Neural cell (in vitro differentiated cells): ENCODE measurements around the gene FAM187B. TPM values are rescaled to one million over a fixed set of nuclear protein-coding genes. Genes with fewer than 3 reads are reported as not detected.
A peak's percentile ranks its signal among the peaks of the same experiment; 100 is the strongest.

ENCODE experiments used
- H2AFZ ChIP-seq: fragments of 200-600, 300-800 bp; sonication (generic), shearing (Covaris generic); 2 replicates; pipeline ENCODE4 v1.6.0; 2014; ENCODE audit warnings: low read depth, mild to moderate bottlenecking, antibody characterized with exemption, low read length, moderate library complexity
- H3F3A ChIP-seq: fragments of 200-600 bp; shearing (Covaris generic); 2 replicates; pipeline ENCODE4 v1.6.1; 2016; ENCODE audit warnings: mild to moderate bottlenecking, moderate library complexity, mixed read lengths, antibody characterized with exemption, low read length; ENCODE audit not compliant: insufficient read depth, poor library complexity, severe bottlenecking
- H3K27ac ChIP-seq: fragments of 200-600, 300-800 bp; sonication (generic), shearing (Covaris generic); 2 replicates; pipeline ENCODE4 v1.5.1; 2014; ENCODE audit warnings: mild to moderate bottlenecking, low read length, moderate library complexity
- H3K27me3 ChIP-seq: fragments of 300-800, 200-600 bp; sonication (generic), shearing (Covaris generic); 2 replicates; pipeline ENCODE4 v1.6.0; 2014; ENCODE audit warnings: mild to moderate bottlenecking, low read depth, low read length, moderate library complexity; ENCODE audit not compliant: insufficient read depth
- H3K36me3 ChIP-seq: fragments of 300-800, 200-600 bp; sonication (generic), shearing (Covaris generic); 2 replicates; pipeline ENCODE4 v1.5.1; 2014; ENCODE audit warnings: mild to moderate bottlenecking, antibody characterized with exemption, low read length, moderate library complexity; ENCODE audit not compliant: insufficient read depth
- H3K4me2 ChIP-seq: fragments of 300-800, 200-600 bp; sonication (generic), shearing (Covaris generic); 2 replicates; pipeline ENCODE4 v1.6.0; 2014; ENCODE audit warnings: mild to moderate bottlenecking, low read length
- H3K4me3 ChIP-seq: fragments of 300-800, 200-600 bp; sonication (generic), shearing (Covaris generic); 2 replicates; pipeline ENCODE4 v1.5.1; 2014; ENCODE audit warnings: mild to moderate bottlenecking, low read length, moderate library complexity
- H3K79me2 ChIP-seq: fragments of 200-600 bp; shearing (Covaris generic); replicated peaks from 2 replicates; pipeline ENCODE4 v1.6.0; 2014; ENCODE audit warnings: mild to moderate bottlenecking, low read length, moderate library complexity; ENCODE audit not compliant: insufficient read depth
- H3K9ac ChIP-seq: fragments of 300-800, 200-600 bp; sonication (generic), shearing (Covaris generic); 2 replicates; pipeline ENCODE4 v1.6.1; 2016; ENCODE audit warnings: mild to moderate bottlenecking, low read length, mixed read lengths
- H3K9me2 ChIP-seq: fragments of 200-600 bp; shearing (Covaris generic); 2 replicates; pipeline ENCODE4 v1.6.1; 2016; ENCODE audit warnings: mild to moderate bottlenecking, low read length, mixed read lengths; ENCODE audit not compliant: insufficient read depth
- H3K9me3 ChIP-seq: fragments of 200-600, 300-800 bp; sonication (generic), shearing (Covaris generic); 2 replicates; pipeline ENCODE4 v1.6.1; 2016; ENCODE audit warnings: mild to moderate bottlenecking, mixed run types, low read length, moderate library complexity, mixed read lengths
- H4K20me1 ChIP-seq: fragments of 200-600 bp; shearing (Covaris generic); 2 replicates; pipeline ENCODE4 v1.6.1; 2016; ENCODE audit warnings: mild to moderate bottlenecking, mixed run types; ENCODE audit not compliant: insufficient read depth
- EP300 ChIP-seq: fragments of 450-650 bp; conservative IDR thresholded peaks from 2 replicates; pipeline ENCODE4 v1.6.1; 2014; ENCODE audit warnings: antibody characterized with exemption, mild to moderate bottlenecking, moderate library complexity; ENCODE audit not compliant: poor library complexity, severe bottlenecking
- EZH2 ChIP-seq: fragments of 200-600, 300-800 bp; shearing (Covaris generic), sonication (generic); IDR thresholded peaks from 2 replicates; pipeline ENCODE4 v1.6.1; 2014; ENCODE audit warnings: antibody characterized with exemption, low read length, borderline replicate concordance, mild to moderate bottlenecking; ENCODE audit not compliant: insufficient read depth, poor library complexity, severe bottlenecking
- MXI1 ChIP-seq: fragments of 450-650 bp; conservative IDR thresholded peaks from 2 replicates; pipeline ENCODE4 v1.6.1; 2014; ENCODE audit warnings: antibody characterized with exemption, mild to moderate bottlenecking; ENCODE audit not compliant: poor library complexity, severe bottlenecking
- POLR2AphosphoS5 ChIP-seq: IDR thresholded peaks from 2 replicates; pipeline ENCODE4 v1.6.1; 2012
- RAD21 ChIP-seq: fragments of 450-650 bp; conservative IDR thresholded peaks from 2 replicates; pipeline ENCODE4 v1.6.1; 2014; ENCODE audit warnings: antibody characterized with exemption, mild to moderate bottlenecking, moderate library complexity
- SMC3 ChIP-seq: fragments of 450-650 bp; conservative IDR thresholded peaks from 2 replicates; pipeline ENCODE4 v1.6.1; 2014; ENCODE audit warnings: antibody characterized with exemption, mild to moderate bottlenecking, moderate library complexity; ENCODE audit not compliant: poor library complexity
- TAF1 ChIP-seq: IDR thresholded peaks from 2 replicates; pipeline ENCODE4 v1.6.1; 2012; ENCODE audit warnings: low read depth
- polyA plus RNA-seq: library from polyadenylated mRNA; depleted of rRNA; stranded (reverse); fragments of >200 nt; gene quantifications from 2 replicates; pipeline ENCODE4 v1.2.3, GENCODE V29; 2014
- TF ChIP-seq, protein P1 (sequence below): IDR thresholded peaks from 2 replicates; pipeline ENCODE4 v1.6.1; 2012; ENCODE audit warnings: borderline replicate concordance
- TF ChIP-seq, protein P2 (sequence below): fragments of 450-650 bp; IDR thresholded peaks from 2 replicates; pipeline ENCODE4 v1.5.1; 2014; ENCODE audit warnings: antibody characterized with exemption, mild to moderate bottlenecking, moderate library complexity; ENCODE audit not compliant: poor library complexity, severe bottlenecking

The FAM187B gene
- polyA plus RNA-seq, 1 donor from 2014 or later = not detected

- TF ChIP-seq, protein P1, sequence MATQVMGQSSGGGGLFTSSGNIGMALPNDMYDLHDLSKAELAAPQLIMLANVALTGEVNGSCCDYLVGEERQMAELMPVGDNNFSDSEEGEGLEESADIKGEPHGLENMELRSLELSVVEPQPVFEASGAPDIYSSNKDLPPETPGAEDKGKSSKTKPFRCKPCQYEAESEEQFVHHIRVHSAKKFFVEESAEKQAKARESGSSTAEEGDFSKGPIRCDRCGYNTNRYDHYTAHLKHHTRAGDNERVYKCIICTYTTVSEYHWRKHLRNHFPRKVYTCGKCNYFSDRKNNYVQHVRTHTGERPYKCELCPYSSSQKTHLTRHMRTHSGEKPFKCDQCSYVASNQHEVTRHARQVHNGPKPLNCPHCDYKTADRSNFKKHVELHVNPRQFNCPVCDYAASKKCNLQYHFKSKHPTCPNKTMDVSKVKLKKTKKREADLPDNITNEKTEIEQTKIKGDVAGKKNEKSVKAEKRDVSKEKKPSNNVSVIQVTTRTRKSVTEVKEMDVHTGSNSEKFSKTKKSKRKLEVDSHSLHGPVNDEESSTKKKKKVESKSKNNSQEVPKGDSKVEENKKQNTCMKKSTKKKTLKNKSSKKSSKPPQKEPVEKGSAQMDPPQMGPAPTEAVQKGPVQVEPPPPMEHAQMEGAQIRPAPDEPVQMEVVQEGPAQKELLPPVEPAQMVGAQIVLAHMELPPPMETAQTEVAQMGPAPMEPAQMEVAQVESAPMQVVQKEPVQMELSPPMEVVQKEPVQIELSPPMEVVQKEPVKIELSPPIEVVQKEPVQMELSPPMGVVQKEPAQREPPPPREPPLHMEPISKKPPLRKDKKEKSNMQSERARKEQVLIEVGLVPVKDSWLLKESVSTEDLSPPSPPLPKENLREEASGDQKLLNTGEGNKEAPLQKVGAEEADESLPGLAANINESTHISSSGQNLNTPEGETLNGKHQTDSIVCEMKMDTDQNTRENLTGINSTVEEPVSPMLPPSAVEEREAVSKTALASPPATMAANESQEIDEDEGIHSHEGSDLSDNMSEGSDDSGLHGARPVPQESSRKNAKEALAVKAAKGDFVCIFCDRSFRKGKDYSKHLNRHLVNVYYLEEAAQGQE = no peak
- TF ChIP-seq EZH2 = no peak
- no peak for TF ChIP-seq MXI1
- TF ChIP-seq EP300 = no peak
- TF ChIP-seq, protein P2, sequence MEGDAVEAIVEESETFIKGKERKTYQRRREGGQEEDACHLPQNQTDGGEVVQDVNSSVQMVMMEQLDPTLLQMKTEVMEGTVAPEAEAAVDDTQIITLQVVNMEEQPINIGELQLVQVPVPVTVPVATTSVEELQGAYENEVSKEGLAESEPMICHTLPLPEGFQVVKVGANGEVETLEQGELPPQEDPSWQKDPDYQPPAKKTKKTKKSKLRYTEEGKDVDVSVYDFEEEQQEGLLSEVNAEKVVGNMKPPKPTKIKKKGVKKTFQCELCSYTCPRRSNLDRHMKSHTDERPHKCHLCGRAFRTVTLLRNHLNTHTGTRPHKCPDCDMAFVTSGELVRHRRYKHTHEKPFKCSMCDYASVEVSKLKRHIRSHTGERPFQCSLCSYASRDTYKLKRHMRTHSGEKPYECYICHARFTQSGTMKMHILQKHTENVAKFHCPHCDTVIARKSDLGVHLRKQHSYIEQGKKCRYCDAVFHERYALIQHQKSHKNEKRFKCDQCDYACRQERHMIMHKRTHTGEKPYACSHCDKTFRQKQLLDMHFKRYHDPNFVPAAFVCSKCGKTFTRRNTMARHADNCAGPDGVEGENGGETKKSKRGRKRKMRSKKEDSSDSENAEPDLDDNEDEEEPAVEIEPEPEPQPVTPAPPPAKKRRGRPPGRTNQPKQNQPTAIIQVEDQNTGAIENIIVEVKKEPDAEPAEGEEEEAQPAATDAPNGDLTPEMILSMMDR = no peak
- TF ChIP-seq RAD21 = no peak
- TF ChIP-seq POLR2AphosphoS5 = no peak
- no peak for TF ChIP-seq SMC3
- no peak for TF ChIP-seq TAF1
- no peak overlapping the region for H2AFZ ChIP-seq
- H3K4me3 ChIP-seq = no peak overlapping the region
- H3K27me3 ChIP-seq = no peaks in the 10 kb centered on the region
- H3K9me3 ChIP-seq = no peaks in the 10 kb centered on the region
- H3F3A ChIP-seq = no peaks in the 10 kb centered on the region
- H3K27ac ChIP-seq = no peak overlapping the region
- no peak overlapping the region for H3K4me2 ChIP-seq
- no peaks in the 10 kb centered on the region for H4K20me1 ChIP-seq
- H3K9ac ChIP-seq = no peak overlapping the region
- no peaks in the 10 kb centered on the region for H3K9me2 ChIP-seq
- H3K79me2 ChIP-seq = peaks cover 6% of the 10 kb centered on the region
- H3K36me3 ChIP-seq = no peaks in the 10 kb centered on the region
Observed at GRCh38 chr19:35271546-35271945, 43.0 kb upstream of the FAM187B start.

GRCh38 chr19:35270381-35270811, 41.9 kb upstream of the FAM187B start:
- no peaks in the 10 kb centered on the region for H3K36me3 ChIP-seq
- TF ChIP-seq RAD21 (no peak), TAF1 (no peak), POLR2AphosphoS5 (no peak), MXI1 (no peak), SMC3 (no peak), EZH2 (no peak), EP300 (no peak)
- TF ChIP-seq, protein P1 = no peak
- TF ChIP-seq, protein P2 = no peak
- H4K20me1 ChIP-seq = no peaks in the 10 kb centered on the region
- no peak overlapping the region for H2AFZ ChIP-seq
- H3K4me3 ChIP-seq = peak overlapping the region; percentile 83
- peaks cover 6% of the 10 kb centered on the region for H3K79me2 ChIP-seq
- peak overlapping the region; percentile 59 for H3K27ac ChIP-seq
- H3K9me2 ChIP-seq = no peaks in the 10 kb centered on the region
- no peaks in the 10 kb centered on the region for H3F3A ChIP-seq
- peak overlapping the region; percentile 68 for H3K4me2 ChIP-seq
- no peaks in the 10 kb centered on the region for H3K9me3 ChIP-seq
- no peaks in the 10 kb centered on the region for H3K27me3 ChIP-seq
- H3K9ac ChIP-seq = peak overlapping the region; percentile 74
